HCT116 (cell line): ENCODE data around the gene TMEM143. TPM values are rescaled to one million over a fixed set of nuclear protein-coding genes. Genes with fewer than 3 reads are reported as not detected.

Experiments
- ATAC-seq: fragments of 200-7000 bp; cut with Tn5 transposase; 2 replicates; pipeline ENCODE4 v1.9.1; 2020; ENCODE audit warnings: mild to moderate bottlenecking, moderate library complexity
- BruUV-seq: library from RNA; stranded (reverse); fragments of 400-500 nt; replicated peaks from 2 replicates; lab custom pipeline; 2021; lab: Mats Ljungman, UMichigan
- CTCF ChIA-PET: fragments of 300-600 bp; sonication (Branson Sonifier 250); formaldehyde crosslinking; loops from one replicate; lab custom pipeline; 2021; ENCODE audit warnings: antibody characterized with exemption; lab: Charles Lee
- POLR2A ChIA-PET: fragments of 300-600, 350-600 bp; sonication (Branson Sonifier 250); formaldehyde crosslinking; loops from one replicate; lab custom pipeline; 2021; ENCODE audit warnings: antibody characterized with exemption; lab: Charles Lee
- RAD21 ChIA-PET, 2 experiments: fragments of 300-600 bp; sonication (Branson Sonifier 250); formaldehyde crosslinking; loops; one replicate each; lab custom pipeline; 2023; ENCODE audit warnings: low total read pairs in 2 of 2; ENCODE audit not compliant: uncharacterized antibody in 2 of 2, unreplicated experiment in 2 of 2, low non-redundant PET in 1 of 2; lab: Charles Lee
- DNase-seq: peaks from one replicate; pipeline ENCODE4 v3.0.0-alpha.2; 2010; ENCODE audit warnings: low read depth, low spot score
- H2AFZ ChIP-seq: fragments of 200-600 bp; shearing (Covaris generic), sonication (generic); 2 replicates; pipeline ENCODE4 v1.6.1; 2017; ENCODE audit warnings: low read depth, mixed run types, mixed read lengths, antibody characterized with exemption, low read length; ENCODE audit not compliant: poor library complexity, severe bottlenecking
- H3K27ac ChIP-seq: 2 replicates; pipeline ENCODE4 v1.5.1; 2012; ENCODE audit warnings: low read depth, low read length
- H3K27me3 ChIP-seq: fragments of 200-600 bp; sonication (generic); 2 replicates; pipeline ENCODE4 v1.6.1; 2016; ENCODE audit warnings: mixed run types, low read length, mixed read lengths; ENCODE audit not compliant: insufficient read depth
- H3K36me3 ChIP-seq, 2 experiments: fragments of 200-500 bp in 1 of 2; fragments of 200-600 bp in 1 of 2; sonication (Bioruptor generic) in 1 of 2; sonication (generic) in 1 of 2; 2 replicates each; pipeline versions ENCODE4 v1.5.1 to v1.6.1; 2014 to 2016; ENCODE audit warnings: low read length in 2 of 2, inconsistent platforms in 1 of 2, mixed read lengths in 1 of 2, mixed run types in 1 of 2; ENCODE audit not compliant: insufficient read depth in 2 of 2, control insufficient read depth in 1 of 2
- H3K4me1 ChIP-seq, 2 experiments: fragments of 200-600 bp in 1 of 2; sonication (generic) in 1 of 2; 2 replicates each; pipeline versions ENCODE4 v1.5.1 to v1.6.1; 2012 to 2017; ENCODE audit warnings: low read length in 2 of 2, inconsistent platforms in 1 of 2, mild to moderate bottlenecking in 1 of 2, mixed read lengths in 1 of 2, mixed run types in 1 of 2, moderate library complexity in 1 of 2; ENCODE audit not compliant: insufficient read depth in 2 of 2, control insufficient read depth in 1 of 2
- H3K4me2 ChIP-seq: fragments of 200-600 bp; sonication (generic); 2 replicates; pipeline ENCODE4 v1.6.1; 2017; ENCODE audit warnings: mixed run types, low read length, mixed read lengths
- H3K4me3 ChIP-seq, 2 experiments: fragments of 200-600 bp in 1 of 2; sonication (generic) in 1 of 2; replicated peaks in 1 of 2; 2 replicates each; pipeline ENCODE4 v1.5.1; 2011 to 2016; ENCODE audit warnings: low read length in 2 of 2, control low read depth in 1 of 2, low read depth in 1 of 2, mild to moderate bottlenecking in 1 of 2, mixed read lengths in 1 of 2, mixed run types in 1 of 2
- H3K79me2 ChIP-seq: fragments of 200-600 bp; sonication (generic); 2 replicates; pipeline ENCODE4 v1.6.1; 2017; ENCODE audit warnings: mild to moderate bottlenecking, mixed run types, low read length, moderate library complexity, mixed read lengths; ENCODE audit not compliant: insufficient read depth
- H3K9ac ChIP-seq: fragments of 200-600 bp; sonication (generic); 2 replicates; pipeline ENCODE4 v1.6.1; 2016; ENCODE audit warnings: low read length, mixed read lengths
- H3K9me2 ChIP-seq: fragments of 200-600 bp; sonication (generic), shearing (Covaris generic); 2 replicates; pipeline ENCODE4 v1.6.1; 2017; ENCODE audit warnings: mixed run types, mild to moderate bottlenecking, moderate library complexity; ENCODE audit not compliant: insufficient read depth
- H3K9me3 ChIP-seq, 2 experiments: fragments of 200-500 bp in 1 of 2; fragments of 200-600 bp in 1 of 2; sonication (Bioruptor generic) in 1 of 2; sonication (generic) in 1 of 2; 2 replicates each; pipeline ENCODE4 v1.6.1; 2014 to 2017; ENCODE audit warnings: low read length in 2 of 2, mixed read lengths in 2 of 2, inconsistent platforms in 1 of 2, low read depth in 1 of 2, mild to moderate bottlenecking in 1 of 2, mixed run types in 1 of 2, moderate library complexity in 1 of 2; ENCODE audit not compliant: control insufficient read depth in 1 of 2, insufficient read depth in 1 of 2
- H4K20me1 ChIP-seq: fragments of 200-600 bp; sonication (generic), shearing (Covaris generic); 2 replicates; pipeline ENCODE4 v1.6.1; 2017; ENCODE audit warnings: mixed run types, mild to moderate bottlenecking, moderate library complexity; ENCODE audit not compliant: insufficient read depth
- CBX3 ChIP-seq: IDR thresholded peaks from 2 replicates; pipeline ENCODE4 v1.6.1; 2012; ENCODE audit warnings: low read depth
- CEBPB ChIP-seq: IDR thresholded peaks from 2 replicates; pipeline ENCODE4 v1.6.1; 2012; ENCODE audit warnings: low read depth
- CTCF ChIP-seq, 3 experiments: fragments of 200-600 bp in 1 of 3; sonication (generic) in 1 of 3; IDR thresholded peaks in 2 of 3; conservative IDR thresholded peaks in 1 of 3; 2 replicates each; pipeline ENCODE4 v1.5.1; 2012 to 2017; ENCODE audit warnings: low read depth in 2 of 3, low read length in 2 of 3, antibody characterized with exemption in 1 of 3, borderline replicate concordance in 1 of 3, control low read depth in 1 of 3, mild to moderate bottlenecking in 1 of 3, mixed read lengths in 1 of 3, mixed run types in 1 of 3, moderate library complexity in 1 of 3; ENCODE audit not compliant: insufficient read depth in 1 of 3
- EGR1 ChIP-seq: IDR thresholded peaks from 2 replicates; pipeline ENCODE4 v1.6.1; 2012; ENCODE audit warnings: low read depth
- ELF1 ChIP-seq: IDR thresholded peaks from 2 replicates; pipeline ENCODE4 v1.6.1; 2012; ENCODE audit warnings: low read depth, borderline replicate concordance
- EZH2 ChIP-seq: fragments of 200-600 bp; sonication (generic); IDR thresholded peaks from 2 replicates; pipeline ENCODE4 v1.6.1; 2017; ENCODE audit warnings: antibody characterized with exemption, mixed run types
- EZH2phosphoT487 ChIP-seq: fragments of 200-600 bp; IDR thresholded peaks from 2 replicates; pipeline ENCODE4 v1.6.1; 2018; ENCODE audit warnings: antibody characterized with exemption, borderline replicate concordance
- JUND ChIP-seq: IDR thresholded peaks from 2 replicates; pipeline ENCODE4 v1.6.1; 2012
- POLR2A ChIP-seq: IDR thresholded peaks from 2 replicates; pipeline ENCODE4 v1.7.0; 2011; ENCODE audit warnings: borderline replicate concordance; ENCODE audit not compliant: insufficient read depth, insufficient read length; ENCODE audit errors: extremely low read depth
- RAD21 ChIP-seq: IDR thresholded peaks from 2 replicates; pipeline ENCODE4 v1.6.1; 2012; ENCODE audit warnings: low read depth, mild to moderate bottlenecking
- SP1 ChIP-seq: IDR thresholded peaks from 2 replicates; pipeline ENCODE4 v1.6.1; 2012; ENCODE audit warnings: low read depth
- SRF ChIP-seq: IDR thresholded peaks from 2 replicates; pipeline ENCODE4 v1.6.1; 2012; ENCODE audit warnings: low read depth
- TCF7L2 ChIP-seq: IDR thresholded peaks from 2 replicates; pipeline ENCODE4 v1.7.0; 2011; ENCODE audit warnings: borderline replicate concordance, inconsistent platforms; ENCODE audit not compliant: insufficient read depth, insufficient read length; ENCODE audit errors: extremely low read depth
- YY1 ChIP-seq: IDR thresholded peaks from 2 replicates; pipeline ENCODE4 v1.6.1; 2011; ENCODE audit warnings: low read length, low read depth, moderate library complexity, mild to moderate bottlenecking; ENCODE audit not compliant: insufficient replicate concordance; ENCODE audit errors: extremely low read depth
- ZBTB33 ChIP-seq: IDR thresholded peaks from 2 replicates; pipeline ENCODE4 v1.6.1; 2011; ENCODE audit warnings: mild to moderate bottlenecking, low read length, moderate library complexity; ENCODE audit not compliant: insufficient replicate concordance; ENCODE audit errors: extremely low read depth
- ZNF274 ChIP-seq: fragments of 200-500 bp; sonication (Bioruptor generic); IDR thresholded peaks from 2 replicates; pipeline ENCODE4 v1.6.1; 2014; ENCODE audit warnings: mild to moderate bottlenecking, low read depth, low read length, inconsistent platforms
- intact Hi-C: fragments of 100-400 bp; cut with micrococcal nuclease; formaldehyde crosslinking; loops from 2 replicates; pipeline ENCODE4 v1.10.0; 2022
- total RNA-seq: library from RNA; stranded (reverse); gene quantifications from one replicate; pipeline ENCODE4 v1.2.1, GENCODE V29; 2021; ENCODE audit not compliant: unreplicated experiment
- TF ChIP-seq, protein P1 (sequence below): IDR thresholded peaks from 2 replicates; pipeline ENCODE4 v1.6.1; 2012; ENCODE audit warnings: low read depth
- TF ChIP-seq, protein P2 (sequence below): IDR thresholded peaks from 2 replicates; pipeline ENCODE4 v1.6.1; 2012

The TMEM143 gene
- total RNA-seq, 1 experiment from 2014 or later = 13.2 TPM

DNA sequence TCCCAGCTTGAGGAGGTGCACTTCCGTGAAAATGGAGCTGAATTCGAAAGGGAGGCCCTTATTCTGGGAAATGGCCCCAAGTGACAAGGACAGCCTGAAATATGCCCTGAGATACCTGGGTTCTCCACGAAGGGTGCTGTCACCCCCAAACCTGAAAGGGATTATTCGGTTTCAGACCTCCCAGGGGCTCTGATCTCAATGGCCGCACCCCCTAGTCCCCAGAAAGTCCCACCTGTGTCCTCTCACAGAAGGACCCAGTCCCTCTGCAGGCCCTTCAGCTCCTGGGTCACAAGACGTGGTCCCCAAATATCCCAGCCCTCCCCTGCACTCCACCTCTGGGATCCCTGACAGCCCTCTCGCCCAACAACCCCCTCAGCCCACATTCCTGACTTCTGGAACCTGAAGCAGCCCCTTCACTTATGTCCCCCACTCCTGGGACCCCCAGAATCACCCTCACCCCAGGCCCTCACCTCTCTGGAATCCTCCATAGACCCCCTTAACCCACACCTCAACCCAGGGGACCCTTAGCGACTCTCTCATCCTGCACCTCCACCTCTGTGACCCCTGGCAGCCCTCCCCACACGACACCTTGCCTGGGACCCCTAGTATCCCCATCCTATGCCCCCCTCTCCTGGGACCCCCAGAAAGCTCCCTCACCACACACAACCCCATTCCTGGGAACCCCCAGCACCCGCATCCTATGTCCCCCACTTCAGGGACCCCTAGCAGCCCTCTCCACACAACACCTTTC is 1.0 kb upstream of the TMEM143 start:
- no peaks in the 10 kb centered on the region for H3K79me2 ChIP-seq
- TSS peak; percentile 97 for BruUV-seq
- no peaks in the 10 kb centered on the region for H3K36me3 ChIP-seq
- intact Hi-C loops = loop anchor here (5.0 kb wide), 1 partner anchor 33 kb away; no protein-coding TSS in a partner anchor
- no peaks in the 10 kb centered on the region for H3K9me2 ChIP-seq
- ChIA-PET RAD21 (interaction anchor here in 1 of 2 experiments (0.8 kb wide), 1 partner anchor 27 kb away, joined by 4 read pairs; the partner anchor contains the start of gene KDELR1), POLR2A (interaction anchor here (1.2 to 2.4 kb wide), 4 partner anchors 10 to 34 kb away, joined by 3 to 30 read pairs (median 6); partner anchors contain the start of gene KDELR1), CTCF (interaction anchor here (0.7 to 2.5 kb wide), 8 partner anchors 8 to 224 kb away, joined by 3 to 24 read pairs (median 5); partner anchors contain the start of gene KDELR1)
- H3K4me1 ChIP-seq = peaks cover 5 to 24% of the 10 kb centered on the region in 2 experiments
- H3K4me3 ChIP-seq = peak overlapping the region in 1 of 2 experiments; percentile 24; a peak in 3 of 4 replicates
- peak overlapping the region; percentile 92 for H3K4me2 ChIP-seq
- H2AFZ ChIP-seq = peak overlapping the region; percentile 84
- H4K20me1 ChIP-seq = no peaks in the 10 kb centered on the region
- no peaks in the 10 kb centered on the region for H3K9me3 ChIP-seq
- H3K27me3 ChIP-seq = no peaks in the 10 kb centered on the region
- DNase-seq = no peak
- peak overlapping the region; percentile 51 for H3K9ac ChIP-seq
- ATAC-seq = no peak
- H3K27ac ChIP-seq = peak overlapping the region; percentile 86
- TF ChIP-seq, protein P1, sequence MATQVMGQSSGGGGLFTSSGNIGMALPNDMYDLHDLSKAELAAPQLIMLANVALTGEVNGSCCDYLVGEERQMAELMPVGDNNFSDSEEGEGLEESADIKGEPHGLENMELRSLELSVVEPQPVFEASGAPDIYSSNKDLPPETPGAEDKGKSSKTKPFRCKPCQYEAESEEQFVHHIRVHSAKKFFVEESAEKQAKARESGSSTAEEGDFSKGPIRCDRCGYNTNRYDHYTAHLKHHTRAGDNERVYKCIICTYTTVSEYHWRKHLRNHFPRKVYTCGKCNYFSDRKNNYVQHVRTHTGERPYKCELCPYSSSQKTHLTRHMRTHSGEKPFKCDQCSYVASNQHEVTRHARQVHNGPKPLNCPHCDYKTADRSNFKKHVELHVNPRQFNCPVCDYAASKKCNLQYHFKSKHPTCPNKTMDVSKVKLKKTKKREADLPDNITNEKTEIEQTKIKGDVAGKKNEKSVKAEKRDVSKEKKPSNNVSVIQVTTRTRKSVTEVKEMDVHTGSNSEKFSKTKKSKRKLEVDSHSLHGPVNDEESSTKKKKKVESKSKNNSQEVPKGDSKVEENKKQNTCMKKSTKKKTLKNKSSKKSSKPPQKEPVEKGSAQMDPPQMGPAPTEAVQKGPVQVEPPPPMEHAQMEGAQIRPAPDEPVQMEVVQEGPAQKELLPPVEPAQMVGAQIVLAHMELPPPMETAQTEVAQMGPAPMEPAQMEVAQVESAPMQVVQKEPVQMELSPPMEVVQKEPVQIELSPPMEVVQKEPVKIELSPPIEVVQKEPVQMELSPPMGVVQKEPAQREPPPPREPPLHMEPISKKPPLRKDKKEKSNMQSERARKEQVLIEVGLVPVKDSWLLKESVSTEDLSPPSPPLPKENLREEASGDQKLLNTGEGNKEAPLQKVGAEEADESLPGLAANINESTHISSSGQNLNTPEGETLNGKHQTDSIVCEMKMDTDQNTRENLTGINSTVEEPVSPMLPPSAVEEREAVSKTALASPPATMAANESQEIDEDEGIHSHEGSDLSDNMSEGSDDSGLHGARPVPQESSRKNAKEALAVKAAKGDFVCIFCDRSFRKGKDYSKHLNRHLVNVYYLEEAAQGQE = no peak
- TF ChIP-seq POLR2A (no peak), YY1 (no peak), CBX3 (no peak), TCF7L2 (no peak), JUND (no peak), RAD21 (no peak), EZH2 (no peak), CEBPB (no peak), ZNF274 (no peak), EZH2phosphoT487 (no peak), CTCF (IDR thresholded peaks at IDR 0.05 in 2 of 3, conservative IDR thresholded peaks at IDR 0.05 in 1 of 3; ENCODE audit: borderline replicate concordance in 1 of 3, insufficient read depth in 1 of 3, low read depth in 2 of 3, low read length in 2 of 3) (no peak), ZBTB33 (no peak), EGR1 (no peak), SRF (no peak), ELF1 (no peak), SP1 (no peak)
- TF ChIP-seq, protein P2, sequence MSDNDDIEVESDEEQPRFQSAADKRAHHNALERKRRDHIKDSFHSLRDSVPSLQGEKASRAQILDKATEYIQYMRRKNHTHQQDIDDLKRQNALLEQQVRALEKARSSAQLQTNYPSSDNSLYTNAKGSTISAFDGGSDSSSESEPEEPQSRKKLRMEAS = no peak
